Measurements from ENCODE around the gene THSD4. TPM values are rescaled to one million over a fixed set of nuclear protein-coding genes. Genes with fewer than 3 reads are reported as not detected.

The THSD4 gene
- total RNA-seq, 1 experiment from 2014 or later = 65.4 TPM

DNA sequence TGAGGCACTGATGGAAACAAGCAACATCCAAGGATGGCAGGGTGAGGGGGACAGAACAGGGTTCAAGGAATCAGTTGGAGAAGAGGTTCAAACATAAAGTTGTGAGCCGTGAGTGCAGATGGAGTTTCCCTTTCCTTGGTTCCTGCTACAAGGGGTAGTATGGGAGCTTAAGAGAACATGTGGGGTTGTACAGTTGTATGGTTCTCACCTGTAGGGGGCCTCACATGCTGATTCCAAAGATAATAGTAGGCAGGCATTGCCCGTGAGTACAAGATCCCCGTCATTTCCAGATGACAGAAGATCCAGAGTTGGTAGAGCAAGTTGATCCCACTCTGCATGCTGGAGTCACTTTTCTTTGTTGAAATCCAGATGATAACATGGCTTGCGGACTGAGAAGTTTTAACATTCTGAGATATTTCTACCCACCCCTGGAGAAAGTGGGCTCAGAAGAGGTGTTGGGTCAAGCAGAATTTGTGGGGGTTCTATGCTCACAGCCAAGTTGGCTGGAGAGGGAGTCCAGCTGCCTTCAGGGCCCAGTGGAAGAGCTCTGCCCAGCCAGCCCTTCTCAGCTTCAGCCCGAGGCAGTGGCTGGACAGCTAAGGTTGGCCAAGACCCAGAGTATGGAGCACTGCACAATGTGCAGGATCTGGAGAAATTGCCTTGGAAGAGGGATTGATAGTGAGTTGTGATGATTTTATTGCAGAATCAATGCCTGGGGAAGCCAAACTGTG lies 141.8 kb downstream of the THSD4 start:
- no peaks in the 10 kb centered on the region for H3K36me3 ChIP-seq (ENCODE audit: control insufficient read depth, insufficient read depth, low read length)
- no TSS peak for BruUV-seq (replicated peaks)
- in situ Hi-C loops (cut with HindIII; ENCODE audit: low pct_unique_long_range_greater_than_20kb, low sequenced_read_pairs) = no loop called here
- TF ChIP-seq POLR2AphosphoS5 (IDR thresholded peaks at IDR 0.05; ENCODE audit: low read depth, low read length) = no peak
- TF ChIP-seq, protein P1, sequence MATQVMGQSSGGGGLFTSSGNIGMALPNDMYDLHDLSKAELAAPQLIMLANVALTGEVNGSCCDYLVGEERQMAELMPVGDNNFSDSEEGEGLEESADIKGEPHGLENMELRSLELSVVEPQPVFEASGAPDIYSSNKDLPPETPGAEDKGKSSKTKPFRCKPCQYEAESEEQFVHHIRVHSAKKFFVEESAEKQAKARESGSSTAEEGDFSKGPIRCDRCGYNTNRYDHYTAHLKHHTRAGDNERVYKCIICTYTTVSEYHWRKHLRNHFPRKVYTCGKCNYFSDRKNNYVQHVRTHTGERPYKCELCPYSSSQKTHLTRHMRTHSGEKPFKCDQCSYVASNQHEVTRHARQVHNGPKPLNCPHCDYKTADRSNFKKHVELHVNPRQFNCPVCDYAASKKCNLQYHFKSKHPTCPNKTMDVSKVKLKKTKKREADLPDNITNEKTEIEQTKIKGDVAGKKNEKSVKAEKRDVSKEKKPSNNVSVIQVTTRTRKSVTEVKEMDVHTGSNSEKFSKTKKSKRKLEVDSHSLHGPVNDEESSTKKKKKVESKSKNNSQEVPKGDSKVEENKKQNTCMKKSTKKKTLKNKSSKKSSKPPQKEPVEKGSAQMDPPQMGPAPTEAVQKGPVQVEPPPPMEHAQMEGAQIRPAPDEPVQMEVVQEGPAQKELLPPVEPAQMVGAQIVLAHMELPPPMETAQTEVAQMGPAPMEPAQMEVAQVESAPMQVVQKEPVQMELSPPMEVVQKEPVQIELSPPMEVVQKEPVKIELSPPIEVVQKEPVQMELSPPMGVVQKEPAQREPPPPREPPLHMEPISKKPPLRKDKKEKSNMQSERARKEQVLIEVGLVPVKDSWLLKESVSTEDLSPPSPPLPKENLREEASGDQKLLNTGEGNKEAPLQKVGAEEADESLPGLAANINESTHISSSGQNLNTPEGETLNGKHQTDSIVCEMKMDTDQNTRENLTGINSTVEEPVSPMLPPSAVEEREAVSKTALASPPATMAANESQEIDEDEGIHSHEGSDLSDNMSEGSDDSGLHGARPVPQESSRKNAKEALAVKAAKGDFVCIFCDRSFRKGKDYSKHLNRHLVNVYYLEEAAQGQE (IDR thresholded peaks at IDR 0.05; ENCODE audit: insufficient read depth in 1 of 2, low read depth in 2 of 2, low read length in 1 of 2) = no peak
- TF ChIP-seq TCF7L2 (IDR thresholded peaks at IDR 0.05; ENCODE audit: low read depth, low read length) = no peak
- TF ChIP-seq, protein P2, sequence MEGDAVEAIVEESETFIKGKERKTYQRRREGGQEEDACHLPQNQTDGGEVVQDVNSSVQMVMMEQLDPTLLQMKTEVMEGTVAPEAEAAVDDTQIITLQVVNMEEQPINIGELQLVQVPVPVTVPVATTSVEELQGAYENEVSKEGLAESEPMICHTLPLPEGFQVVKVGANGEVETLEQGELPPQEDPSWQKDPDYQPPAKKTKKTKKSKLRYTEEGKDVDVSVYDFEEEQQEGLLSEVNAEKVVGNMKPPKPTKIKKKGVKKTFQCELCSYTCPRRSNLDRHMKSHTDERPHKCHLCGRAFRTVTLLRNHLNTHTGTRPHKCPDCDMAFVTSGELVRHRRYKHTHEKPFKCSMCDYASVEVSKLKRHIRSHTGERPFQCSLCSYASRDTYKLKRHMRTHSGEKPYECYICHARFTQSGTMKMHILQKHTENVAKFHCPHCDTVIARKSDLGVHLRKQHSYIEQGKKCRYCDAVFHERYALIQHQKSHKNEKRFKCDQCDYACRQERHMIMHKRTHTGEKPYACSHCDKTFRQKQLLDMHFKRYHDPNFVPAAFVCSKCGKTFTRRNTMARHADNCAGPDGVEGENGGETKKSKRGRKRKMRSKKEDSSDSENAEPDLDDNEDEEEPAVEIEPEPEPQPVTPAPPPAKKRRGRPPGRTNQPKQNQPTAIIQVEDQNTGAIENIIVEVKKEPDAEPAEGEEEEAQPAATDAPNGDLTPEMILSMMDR (IDR thresholded peaks at IDR 0.05) = no peak; the same call in 1 of the 2 replicates
- no peak for TF ChIP-seq SIN3A (IDR thresholded peaks at IDR 0.05; ENCODE audit: borderline replicate concordance, insufficient read depth, low read depth, low read length)
- POLR2A ChIA-PET = no interaction called here
- H3K27ac ChIP-seq (ENCODE audit: low read length) = no peak overlapping the region
- CTCF ChIA-PET = no interaction called here
- DNase-seq (ENCODE audit: low read depth, low spot score) (no peak), ATAC-seq (no peak)
- no peak overlapping the region for H3K4me3 ChIP-seq (ENCODE audit: low read depth in 2 of 2, low read length in 2 of 2)
- H3K9me3 ChIP-seq (ENCODE audit: control insufficient read depth, insufficient read depth, low read depth, low read length) = no peaks in the 10 kb centered on the region
- intact Hi-C loops (cut with micrococcal nuclease; ENCODE audit: unreplicated experiment) = no loop called here
- no peaks in the 10 kb centered on the region for H3K27me3 ChIP-seq (ENCODE audit: control insufficient read depth, insufficient read depth, low read length)
- peaks cover 4% of the 10 kb centered on the region; the same call in 1 of the 2 replicates for H3K4me1 ChIP-seq (ENCODE audit: control insufficient read depth, insufficient read depth, low read length)

DNA sequence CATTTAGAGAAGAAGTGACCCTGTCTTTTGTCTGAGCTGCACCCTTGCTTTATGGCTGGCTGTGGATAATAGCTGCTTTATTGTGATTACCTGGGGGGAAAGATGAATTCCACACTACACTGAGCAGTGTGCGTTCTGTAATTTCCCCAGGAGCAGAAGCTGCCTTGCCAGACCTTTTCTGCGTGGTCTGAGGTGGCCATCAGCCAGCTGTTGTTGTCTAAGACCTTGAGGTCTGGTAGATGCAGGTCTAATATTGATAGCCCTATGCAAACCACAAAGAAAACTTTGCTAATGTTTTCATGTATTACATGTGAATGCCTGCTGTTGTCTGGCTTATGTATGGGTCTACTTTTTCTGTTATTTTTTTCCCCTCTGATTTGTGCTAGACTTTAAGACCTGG lies 144.6 kb downstream of the THSD4 start:
- Histone ChIP-seq H3K36me3 (ENCODE audit: control insufficient read depth, insufficient read depth, low read length) (no peaks in the 10 kb centered on the region), H3K27ac (ENCODE audit: low read length) (no peak overlapping the region), H3K9me3 (ENCODE audit: control insufficient read depth, insufficient read depth, low read depth, low read length) (no peaks in the 10 kb centered on the region; the same call in 1 of the 2 replicates), H3K27me3 (ENCODE audit: control insufficient read depth, insufficient read depth, low read length) (no peaks in the 10 kb centered on the region), H3K4me3 (ENCODE audit: low read depth in 2 of 2, low read length in 2 of 2) (no peak overlapping the region), H3K4me1 (ENCODE audit: control insufficient read depth, insufficient read depth, low read length) (no peaks in the 10 kb centered on the region)
- no peak for ATAC-seq
- no TSS peak for BruUV-seq (replicated peaks)
- in situ Hi-C loops (cut with HindIII; ENCODE audit: low pct_unique_long_range_greater_than_20kb, low sequenced_read_pairs) (no loop called here), intact Hi-C loops (cut with micrococcal nuclease; ENCODE audit: unreplicated experiment) (no loop called here)
- CTCF ChIA-PET = no interaction called here
- POLR2A ChIA-PET = interaction anchor here (0.6 kb wide), 1 partner anchor 980 kb away, joined by 3 read pairs; no protein-coding TSS in a partner anchor
- TF ChIP-seq POLR2AphosphoS5 (IDR thresholded peaks at IDR 0.05; ENCODE audit: low read depth, low read length) (no peak), TCF7L2 (IDR thresholded peaks at IDR 0.05; ENCODE audit: low read depth, low read length) (no peak), SIN3A (IDR thresholded peaks at IDR 0.05; ENCODE audit: borderline replicate concordance, insufficient read depth, low read depth, low read length) (no peak)
- TF ChIP-seq, protein P1 (IDR thresholded peaks at IDR 0.05; ENCODE audit: insufficient read depth in 1 of 2, low read depth in 2 of 2, low read length in 1 of 2) = no peak
- TF ChIP-seq, protein P2 (IDR thresholded peaks at IDR 0.05) = no peak
- no peak for DNase-seq (ENCODE audit: low read depth, low spot score)
